WTC11 (cell line): Measurements from ENCODE around the gene ZDHHC24. TPM values are rescaled to one million over a fixed set of nuclear protein-coding genes. Genes with fewer than 3 reads are reported as not detected.
A peak's percentile ranks its signal among the peaks of the same experiment; 100 is the strongest.

ENCODE experiments used
- ATAC-seq: fragments of 200-7000 bp; cut with Tn5 transposase; 2 replicates; pipeline ENCODE4 v1.10.0; 2021; ENCODE audit warnings: mild to moderate bottlenecking, moderate library complexity
- CTCF ChIA-PET: fragments of 300-600 bp; sonication (Branson Sonifier 250); formaldehyde crosslinking; loops from one replicate; lab custom pipeline; 2021; ENCODE audit warnings: antibody characterized with exemption; lab: Charles Lee
- POLR2A ChIA-PET: fragments of 350-600 bp; sonication (Branson Sonifier 250); formaldehyde crosslinking; loops from one replicate; lab custom pipeline; 2021; ENCODE audit warnings: antibody characterized with exemption; lab: Charles Lee
- DNase-seq: peaks from one replicate; pipeline ENCODE4 v3.0.0; 2021; ENCODE audit warnings: low spot score
- H3K27ac Mint-ChIP-seq: 2 replicates; pipeline ENCODE4 v1.8.0; 2021; ENCODE audit warnings: mixed read lengths
- H3K27me3 Mint-ChIP-seq: 2 replicates; pipeline ENCODE4 v1.8.0; 2021; ENCODE audit warnings: low read depth, mild to moderate bottlenecking, moderate library complexity, mixed read lengths
- H3K36me3 Mint-ChIP-seq: 2 replicates; pipeline ENCODE4 v1.8.0; 2021; ENCODE audit warnings: mixed read lengths
- H3K4me1 Mint-ChIP-seq: 2 replicates; pipeline ENCODE4 v1.8.0; 2022; ENCODE audit warnings: mixed read lengths
- H3K4me3 Mint-ChIP-seq: 2 replicates; pipeline ENCODE4 v1.8.0; 2021; ENCODE audit warnings: mild to moderate bottlenecking, moderate library complexity, mixed read lengths
- H3K9me3 Mint-ChIP-seq: 2 replicates; pipeline ENCODE4 v1.8.0; 2021; ENCODE audit warnings: mixed read lengths
- ETV6 ChIP-seq: sonication (generic); formaldehyde crosslinking; IDR thresholded peaks from 2 replicates; pipeline ENCODE4 v1.8.1; 2022; ENCODE audit warnings: mild to moderate bottlenecking, missing genetic modification reagents
- FOXJ3 ChIP-seq: sonication (generic); formaldehyde crosslinking; IDR thresholded peaks from 2 replicates; pipeline ENCODE4 v1.9.0; 2021; ENCODE audit warnings: missing genetic modification reagents, mild to moderate bottlenecking, borderline replicate concordance
- FOXP1 ChIP-seq: sonication (generic); formaldehyde crosslinking; IDR thresholded peaks from 2 replicates; pipeline ENCODE4 v1.8.0; 2022; ENCODE audit warnings: missing genetic modification reagents, mild to moderate bottlenecking, moderate library complexity, borderline replicate concordance
- HMGA2 ChIP-seq: fragments of 250-450 bp; sonication (Bioruptor Pico); IDR thresholded peaks from 2 replicates; pipeline ENCODE4 v1.4.0; 2021; ENCODE audit warnings: mild to moderate bottlenecking, moderate library complexity
- MYBL2 ChIP-seq: sonication (generic); formaldehyde crosslinking; IDR thresholded peaks from 2 replicates; pipeline ENCODE4 v1.8.1; 2023; ENCODE audit warnings: mild to moderate bottlenecking, moderate library complexity, missing genetic modification reagents
- PRRX2 ChIP-seq: fragments of 250-450 bp; sonication (Bioruptor Pico); IDR thresholded peaks from 2 replicates; pipeline ENCODE4 v1.8.0; 2021; ENCODE audit warnings: mild to moderate bottlenecking
- SMAD4 ChIP-seq: sonication (generic); formaldehyde crosslinking; IDR thresholded peaks from 2 replicates; pipeline ENCODE4 v1.8.0; 2022; ENCODE audit warnings: mild to moderate bottlenecking, missing genetic modification reagents
- TEAD4 ChIP-seq: sonication (generic); formaldehyde crosslinking; IDR thresholded peaks from 2 replicates; pipeline ENCODE4 v1.8.0; 2022; ENCODE audit warnings: mild to moderate bottlenecking, missing genetic modification reagents
- ZNF121 ChIP-seq: sonication (generic); formaldehyde crosslinking; IDR thresholded peaks from 2 replicates; pipeline ENCODE4 v1.8.0; 2023; ENCODE audit warnings: missing genetic modification reagents
- ZNF219 ChIP-seq: sonication (generic); formaldehyde crosslinking; IDR thresholded peaks from 2 replicates; pipeline ENCODE4 v1.8.0; 2023; ENCODE audit warnings: missing genetic modification reagents, mild to moderate bottlenecking, borderline replicate concordance
- ZNF416 ChIP-seq: fragments of 250-450 bp; sonication (Bioruptor Pico); IDR thresholded peaks from 2 replicates; pipeline ENCODE4 v1.9.0; 2021; ENCODE audit warnings: mild to moderate bottlenecking, inconsistent platforms
- ZNF532 ChIP-seq: fragments of 250-450 bp; sonication (Bioruptor Pico); IDR thresholded peaks from 2 replicates; pipeline ENCODE4 v1.9.0; 2021; ENCODE audit warnings: mild to moderate bottlenecking, borderline replicate concordance
- ZNF671 ChIP-seq: fragments of 250-450 bp; sonication (Bioruptor Pico); IDR thresholded peaks from 2 replicates; pipeline ENCODE4 v1.8.0; 2021; ENCODE audit warnings: mild to moderate bottlenecking
- total RNA-seq: library from RNA; stranded (reverse); gene quantifications from 3 replicates; pipeline ENCODE4 v1.2.3, GENCODE V29; 2021
- TF ChIP-seq, protein P1 (sequence below): sonication (generic); formaldehyde crosslinking; IDR thresholded peaks from 2 replicates; pipeline ENCODE4 v1.8.1; 2023; ENCODE audit warnings: mild to moderate bottlenecking, missing genetic modification reagents
- TF ChIP-seq, protein P2 (sequence below): sonication (generic); formaldehyde crosslinking; IDR thresholded peaks from 2 replicates; pipeline ENCODE4 v1.8.1; 2023; ENCODE audit warnings: mild to moderate bottlenecking, missing genetic modification reagents, moderate library complexity
- TF ChIP-seq, protein P3 (sequence below): sonication (generic); formaldehyde crosslinking; IDR thresholded peaks from 2 replicates; pipeline ENCODE4 v1.8.0; 2023; ENCODE audit warnings: missing genetic modification reagents
- TF ChIP-seq, protein P4 (sequence below): sonication (generic); formaldehyde crosslinking; conservative IDR thresholded peaks from 2 replicates; pipeline ENCODE4 v1.8.1; 2022; ENCODE audit warnings: mild to moderate bottlenecking, missing genetic modification reagents
- TF ChIP-seq, protein P5 (sequence below): fragments of 200-600 bp; IDR thresholded peaks from 2 replicates; pipeline ENCODE4 v1.8.0; 2022; ENCODE audit warnings: antibody characterized with exemption
- TF ChIP-seq, protein P6 (sequence below): sonication (generic); formaldehyde crosslinking; IDR thresholded peaks from 2 replicates; pipeline ENCODE4 v1.8.0; 2022; ENCODE audit warnings: mild to moderate bottlenecking, missing genetic modification reagents
- TF ChIP-seq, protein P7 (sequence below): fragments of 250-450 bp; sonication (Bioruptor Pico); IDR thresholded peaks from 2 replicates; pipeline ENCODE4 v1.9.0; 2021; ENCODE audit warnings: mild to moderate bottlenecking

Gene ZDHHC24
- total RNA-seq, 1 experiment from 2014 or later, result 14.8 TPM

- H3K4me3 Mint-ChIP-seq, result no peak overlapping the region
- H3K27ac Mint-ChIP-seq, result no peak overlapping the region
Observed at GRCh38 chr11:66595245-66595904, 49.5 kb upstream of the ZDHHC24 start.

GRCh38 chr11:66593650-66594049 lies 47.8 kb upstream of the ZDHHC24 start:
- Mint-ChIP-seq H3K4me3 (peak overlapping the region; percentile 97), H3K27ac (no peak overlapping the region), H3K36me3 (peaks cover 15% of the 10 kb centered on the region), H3K9me3 (peaks cover 23% of the 10 kb centered on the region), H3K4me1 (peaks cover 11% of the 10 kb centered on the region), H3K27me3 (peaks cover 39% of the 10 kb centered on the region)
- POLR2A ChIA-PET, result interaction anchor here (0.5 kb wide), 1 partner anchor 127 kb away, joined by 3 read pairs; no protein-coding TSS in a partner anchor
- CTCF ChIA-PET, result interaction anchor here (1.7 kb wide), 1 partner anchor 84 kb away, joined by 17 read pairs; the partner anchor contains the start of gene RBM4B
- DNase-seq, result no peak
- ATAC-seq, result no peak
- TF ChIP-seq, protein P1, sequence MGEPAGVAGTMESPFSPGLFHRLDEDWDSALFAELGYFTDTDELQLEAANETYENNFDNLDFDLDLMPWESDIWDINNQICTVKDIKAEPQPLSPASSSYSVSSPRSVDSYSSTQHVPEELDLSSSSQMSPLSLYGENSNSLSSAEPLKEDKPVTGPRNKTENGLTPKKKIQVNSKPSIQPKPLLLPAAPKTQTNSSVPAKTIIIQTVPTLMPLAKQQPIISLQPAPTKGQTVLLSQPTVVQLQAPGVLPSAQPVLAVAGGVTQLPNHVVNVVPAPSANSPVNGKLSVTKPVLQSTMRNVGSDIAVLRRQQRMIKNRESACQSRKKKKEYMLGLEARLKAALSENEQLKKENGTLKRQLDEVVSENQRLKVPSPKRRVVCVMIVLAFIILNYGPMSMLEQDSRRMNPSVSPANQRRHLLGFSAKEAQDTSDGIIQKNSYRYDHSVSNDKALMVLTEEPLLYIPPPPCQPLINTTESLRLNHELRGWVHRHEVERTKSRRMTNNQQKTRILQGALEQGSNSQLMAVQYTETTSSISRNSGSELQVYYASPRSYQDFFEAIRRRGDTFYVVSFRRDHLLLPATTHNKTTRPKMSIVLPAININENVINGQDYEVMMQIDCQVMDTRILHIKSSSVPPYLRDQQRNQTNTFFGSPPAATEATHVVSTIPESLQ (CRISPR knock-in tag), result no peak
- TF ChIP-seq ZNF671 (CRISPR knock-in tag) (no peak), ZNF219 (CRISPR knock-in tag) (no peak), ETV6 (CRISPR knock-in tag) (no peak), TEAD4 (CRISPR knock-in tag) (no peak), PRRX2 (CRISPR knock-in tag) (no peak), HMGA2 (CRISPR knock-in tag) (no peak), SMAD4 (CRISPR knock-in tag) (no peak), ZNF532 (CRISPR knock-in tag) (no peak), ZNF121 (CRISPR knock-in tag) (no peak), FOXP1 (CRISPR knock-in tag) (no peak), ZNF416 (CRISPR knock-in tag) (no peak), FOXJ3 (CRISPR knock-in tag) (no peak)
- TF ChIP-seq, protein P2, sequence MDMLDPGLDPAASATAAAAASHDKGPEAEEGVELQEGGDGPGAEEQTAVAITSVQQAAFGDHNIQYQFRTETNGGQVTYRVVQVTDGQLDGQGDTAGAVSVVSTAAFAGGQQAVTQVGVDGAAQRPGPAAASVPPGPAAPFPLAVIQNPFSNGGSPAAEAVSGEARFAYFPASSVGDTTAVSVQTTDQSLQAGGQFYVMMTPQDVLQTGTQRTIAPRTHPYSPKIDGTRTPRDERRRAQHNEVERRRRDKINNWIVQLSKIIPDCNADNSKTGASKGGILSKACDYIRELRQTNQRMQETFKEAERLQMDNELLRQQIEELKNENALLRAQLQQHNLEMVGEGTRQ (CRISPR knock-in tag), result no peak
- TF ChIP-seq, protein P3, sequence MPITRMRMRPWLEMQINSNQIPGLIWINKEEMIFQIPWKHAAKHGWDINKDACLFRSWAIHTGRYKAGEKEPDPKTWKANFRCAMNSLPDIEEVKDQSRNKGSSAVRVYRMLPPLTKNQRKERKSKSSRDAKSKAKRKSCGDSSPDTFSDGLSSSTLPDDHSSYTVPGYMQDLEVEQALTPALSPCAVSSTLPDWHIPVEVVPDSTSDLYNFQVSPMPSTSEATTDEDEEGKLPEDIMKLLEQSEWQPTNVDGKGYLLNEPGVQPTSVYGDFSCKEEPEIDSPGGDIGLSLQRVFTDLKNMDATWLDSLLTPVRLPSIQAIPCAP (CRISPR knock-in tag), result no peak
- TF ChIP-seq, protein P4, sequence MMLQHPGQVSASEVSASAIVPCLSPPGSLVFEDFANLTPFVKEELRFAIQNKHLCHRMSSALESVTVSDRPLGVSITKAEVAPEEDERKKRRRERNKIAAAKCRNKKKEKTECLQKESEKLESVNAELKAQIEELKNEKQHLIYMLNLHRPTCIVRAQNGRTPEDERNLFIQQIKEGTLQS (CRISPR knock-in tag), result no peak
- TF ChIP-seq, protein P5, sequence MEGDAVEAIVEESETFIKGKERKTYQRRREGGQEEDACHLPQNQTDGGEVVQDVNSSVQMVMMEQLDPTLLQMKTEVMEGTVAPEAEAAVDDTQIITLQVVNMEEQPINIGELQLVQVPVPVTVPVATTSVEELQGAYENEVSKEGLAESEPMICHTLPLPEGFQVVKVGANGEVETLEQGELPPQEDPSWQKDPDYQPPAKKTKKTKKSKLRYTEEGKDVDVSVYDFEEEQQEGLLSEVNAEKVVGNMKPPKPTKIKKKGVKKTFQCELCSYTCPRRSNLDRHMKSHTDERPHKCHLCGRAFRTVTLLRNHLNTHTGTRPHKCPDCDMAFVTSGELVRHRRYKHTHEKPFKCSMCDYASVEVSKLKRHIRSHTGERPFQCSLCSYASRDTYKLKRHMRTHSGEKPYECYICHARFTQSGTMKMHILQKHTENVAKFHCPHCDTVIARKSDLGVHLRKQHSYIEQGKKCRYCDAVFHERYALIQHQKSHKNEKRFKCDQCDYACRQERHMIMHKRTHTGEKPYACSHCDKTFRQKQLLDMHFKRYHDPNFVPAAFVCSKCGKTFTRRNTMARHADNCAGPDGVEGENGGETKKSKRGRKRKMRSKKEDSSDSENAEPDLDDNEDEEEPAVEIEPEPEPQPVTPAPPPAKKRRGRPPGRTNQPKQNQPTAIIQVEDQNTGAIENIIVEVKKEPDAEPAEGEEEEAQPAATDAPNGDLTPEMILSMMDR, result no peak
- TF ChIP-seq, protein P6, sequence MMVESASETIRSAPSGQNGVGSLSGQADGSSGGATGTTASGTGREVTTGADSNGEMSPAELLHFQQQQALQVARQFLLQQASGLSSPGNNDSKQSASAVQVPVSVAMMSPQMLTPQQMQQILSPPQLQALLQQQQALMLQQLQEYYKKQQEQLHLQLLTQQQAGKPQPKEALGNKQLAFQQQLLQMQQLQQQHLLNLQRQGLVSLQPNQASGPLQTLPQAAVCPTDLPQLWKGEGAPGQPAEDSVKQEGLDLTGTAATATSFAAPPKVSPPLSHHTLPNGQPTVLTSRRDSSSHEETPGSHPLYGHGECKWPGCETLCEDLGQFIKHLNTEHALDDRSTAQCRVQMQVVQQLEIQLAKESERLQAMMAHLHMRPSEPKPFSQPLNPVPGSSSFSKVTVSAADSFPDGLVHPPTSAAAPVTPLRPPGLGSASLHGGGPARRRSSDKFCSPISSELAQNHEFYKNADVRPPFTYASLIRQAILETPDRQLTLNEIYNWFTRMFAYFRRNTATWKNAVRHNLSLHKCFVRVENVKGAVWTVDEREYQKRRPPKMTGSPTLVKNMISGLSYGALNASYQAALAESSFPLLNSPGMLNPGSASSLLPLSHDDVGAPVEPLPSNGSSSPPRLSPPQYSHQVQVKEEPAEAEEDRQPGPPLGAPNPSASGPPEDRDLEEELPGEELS (CRISPR knock-in tag), result no peak
- TF ChIP-seq, protein P7, sequence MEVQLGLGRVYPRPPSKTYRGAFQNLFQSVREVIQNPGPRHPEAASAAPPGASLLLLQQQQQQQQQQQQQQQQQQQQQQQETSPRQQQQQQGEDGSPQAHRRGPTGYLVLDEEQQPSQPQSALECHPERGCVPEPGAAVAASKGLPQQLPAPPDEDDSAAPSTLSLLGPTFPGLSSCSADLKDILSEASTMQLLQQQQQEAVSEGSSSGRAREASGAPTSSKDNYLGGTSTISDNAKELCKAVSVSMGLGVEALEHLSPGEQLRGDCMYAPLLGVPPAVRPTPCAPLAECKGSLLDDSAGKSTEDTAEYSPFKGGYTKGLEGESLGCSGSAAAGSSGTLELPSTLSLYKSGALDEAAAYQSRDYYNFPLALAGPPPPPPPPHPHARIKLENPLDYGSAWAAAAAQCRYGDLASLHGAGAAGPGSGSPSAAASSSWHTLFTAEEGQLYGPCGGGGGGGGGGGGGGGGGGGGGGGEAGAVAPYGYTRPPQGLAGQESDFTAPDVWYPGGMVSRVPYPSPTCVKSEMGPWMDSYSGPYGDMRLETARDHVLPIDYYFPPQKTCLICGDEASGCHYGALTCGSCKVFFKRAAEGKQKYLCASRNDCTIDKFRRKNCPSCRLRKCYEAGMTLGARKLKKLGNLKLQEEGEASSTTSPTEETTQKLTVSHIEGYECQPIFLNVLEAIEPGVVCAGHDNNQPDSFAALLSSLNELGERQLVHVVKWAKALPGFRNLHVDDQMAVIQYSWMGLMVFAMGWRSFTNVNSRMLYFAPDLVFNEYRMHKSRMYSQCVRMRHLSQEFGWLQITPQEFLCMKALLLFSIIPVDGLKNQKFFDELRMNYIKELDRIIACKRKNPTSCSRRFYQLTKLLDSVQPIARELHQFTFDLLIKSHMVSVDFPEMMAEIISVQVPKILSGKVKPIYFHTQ (CRISPR knock-in tag), result no peak

More at GRCh38 chr11:66595245-66595904, 49.5 kb upstream of the ZDHHC24 start:
- CTCF ChIA-PET, result no interaction called here
- no peak for TF ChIP-seq MYBL2
- POLR2A ChIA-PET, result no interaction called here
- Mint-ChIP-seq H3K27me3 (peaks cover 34% of the 10 kb centered on the region), H3K9me3 (peaks cover 18% of the 10 kb centered on the region), H3K36me3 (peaks cover 9% of the 10 kb centered on the region), H3K4me1 (peaks cover 11% of the 10 kb centered on the region)
- no peak for DNase-seq
- ATAC-seq, result no peak
